HCT116 (cell line): ENCODE results near the gene SPRR2D. TPM values are rescaled to one million over a fixed set of nuclear protein-coding genes. Genes with fewer than 3 reads are reported as not detected.

ENCODE experiments used
- ATAC-seq: fragments of 200-7000 bp; cut with Tn5 transposase; 2 replicates; pipeline ENCODE4 v1.9.1; 2020; ENCODE audit warnings: mild to moderate bottlenecking, moderate library complexity
- BruUV-seq: library from RNA; stranded (reverse); fragments of 400-500 nt; replicated peaks from 2 replicates; lab custom pipeline; 2021; lab: Mats Ljungman, UMichigan
- CTCF ChIA-PET: fragments of 300-600 bp; sonication (Branson Sonifier 250); formaldehyde crosslinking; loops from one replicate; lab custom pipeline; 2021; ENCODE audit warnings: antibody characterized with exemption; lab: Charles Lee
- POLR2A ChIA-PET: fragments of 300-600, 350-600 bp; sonication (Branson Sonifier 250); formaldehyde crosslinking; loops from one replicate; lab custom pipeline; 2021; ENCODE audit warnings: antibody characterized with exemption; lab: Charles Lee
- RAD21 ChIA-PET, 2 experiments: fragments of 300-600 bp; sonication (Branson Sonifier 250); formaldehyde crosslinking; loops; one replicate each; lab custom pipeline; 2023; ENCODE audit warnings: low total read pairs in 2 of 2; ENCODE audit not compliant: uncharacterized antibody in 2 of 2, unreplicated experiment in 2 of 2, low non-redundant PET in 1 of 2; lab: Charles Lee
- DNase-seq: peaks from one replicate; pipeline ENCODE4 v3.0.0-alpha.2; 2010; ENCODE audit warnings: low read depth, low spot score
- H2AFZ ChIP-seq: fragments of 200-600 bp; shearing (Covaris generic), sonication (generic); 2 replicates; pipeline ENCODE4 v1.6.1; 2017; ENCODE audit warnings: low read depth, mixed run types, mixed read lengths, antibody characterized with exemption, low read length; ENCODE audit not compliant: poor library complexity, severe bottlenecking
- H3K27ac ChIP-seq: 2 replicates; pipeline ENCODE4 v1.5.1; 2012; ENCODE audit warnings: low read depth, low read length
- H3K27me3 ChIP-seq: fragments of 200-600 bp; sonication (generic); 2 replicates; pipeline ENCODE4 v1.6.1; 2016; ENCODE audit warnings: mixed run types, low read length, mixed read lengths; ENCODE audit not compliant: insufficient read depth
- H3K36me3 ChIP-seq, 2 experiments: fragments of 200-500 bp in 1 of 2; fragments of 200-600 bp in 1 of 2; sonication (Bioruptor generic) in 1 of 2; sonication (generic) in 1 of 2; 2 replicates each; pipeline versions ENCODE4 v1.5.1 to v1.6.1; 2014 to 2016; ENCODE audit warnings: low read length in 2 of 2, inconsistent platforms in 1 of 2, mixed read lengths in 1 of 2, mixed run types in 1 of 2; ENCODE audit not compliant: insufficient read depth in 2 of 2, control insufficient read depth in 1 of 2
- H3K4me1 ChIP-seq, 2 experiments: fragments of 200-600 bp in 1 of 2; sonication (generic) in 1 of 2; 2 replicates each; pipeline versions ENCODE4 v1.5.1 to v1.6.1; 2012 to 2017; ENCODE audit warnings: low read length in 2 of 2, inconsistent platforms in 1 of 2, mild to moderate bottlenecking in 1 of 2, mixed read lengths in 1 of 2, mixed run types in 1 of 2, moderate library complexity in 1 of 2; ENCODE audit not compliant: insufficient read depth in 2 of 2, control insufficient read depth in 1 of 2
- H3K4me2 ChIP-seq: fragments of 200-600 bp; sonication (generic); 2 replicates; pipeline ENCODE4 v1.6.1; 2017; ENCODE audit warnings: mixed run types, low read length, mixed read lengths
- H3K4me3 ChIP-seq, 2 experiments: fragments of 200-600 bp in 1 of 2; sonication (generic) in 1 of 2; replicated peaks in 1 of 2; 2 replicates each; pipeline ENCODE4 v1.5.1; 2011 to 2016; ENCODE audit warnings: low read length in 2 of 2, control low read depth in 1 of 2, low read depth in 1 of 2, mild to moderate bottlenecking in 1 of 2, mixed read lengths in 1 of 2, mixed run types in 1 of 2
- H3K79me2 ChIP-seq: fragments of 200-600 bp; sonication (generic); 2 replicates; pipeline ENCODE4 v1.6.1; 2017; ENCODE audit warnings: mild to moderate bottlenecking, mixed run types, low read length, moderate library complexity, mixed read lengths; ENCODE audit not compliant: insufficient read depth
- H3K9ac ChIP-seq: fragments of 200-600 bp; sonication (generic); 2 replicates; pipeline ENCODE4 v1.6.1; 2016; ENCODE audit warnings: low read length, mixed read lengths
- H3K9me2 ChIP-seq: fragments of 200-600 bp; sonication (generic), shearing (Covaris generic); 2 replicates; pipeline ENCODE4 v1.6.1; 2017; ENCODE audit warnings: mixed run types, mild to moderate bottlenecking, moderate library complexity; ENCODE audit not compliant: insufficient read depth
- H3K9me3 ChIP-seq, 2 experiments: fragments of 200-500 bp in 1 of 2; fragments of 200-600 bp in 1 of 2; sonication (Bioruptor generic) in 1 of 2; sonication (generic) in 1 of 2; 2 replicates each; pipeline ENCODE4 v1.6.1; 2014 to 2017; ENCODE audit warnings: low read length in 2 of 2, mixed read lengths in 2 of 2, inconsistent platforms in 1 of 2, low read depth in 1 of 2, mild to moderate bottlenecking in 1 of 2, mixed run types in 1 of 2, moderate library complexity in 1 of 2; ENCODE audit not compliant: control insufficient read depth in 1 of 2, insufficient read depth in 1 of 2
- H4K20me1 ChIP-seq: fragments of 200-600 bp; sonication (generic), shearing (Covaris generic); 2 replicates; pipeline ENCODE4 v1.6.1; 2017; ENCODE audit warnings: mixed run types, mild to moderate bottlenecking, moderate library complexity; ENCODE audit not compliant: insufficient read depth
- CBX3 ChIP-seq: IDR thresholded peaks from 2 replicates; pipeline ENCODE4 v1.6.1; 2012; ENCODE audit warnings: low read depth
- CEBPB ChIP-seq: IDR thresholded peaks from 2 replicates; pipeline ENCODE4 v1.6.1; 2012; ENCODE audit warnings: low read depth
- ELF1 ChIP-seq: IDR thresholded peaks from 2 replicates; pipeline ENCODE4 v1.6.1; 2012; ENCODE audit warnings: low read depth, borderline replicate concordance
- EZH2 ChIP-seq: fragments of 200-600 bp; sonication (generic); IDR thresholded peaks from 2 replicates; pipeline ENCODE4 v1.6.1; 2017; ENCODE audit warnings: antibody characterized with exemption, mixed run types
- JUND ChIP-seq: IDR thresholded peaks from 2 replicates; pipeline ENCODE4 v1.6.1; 2012
- POLR2A ChIP-seq: IDR thresholded peaks from 2 replicates; pipeline ENCODE4 v1.7.0; 2011; ENCODE audit warnings: borderline replicate concordance; ENCODE audit not compliant: insufficient read depth, insufficient read length; ENCODE audit errors: extremely low read depth
- POLR2AphosphoS5 ChIP-seq: IDR thresholded peaks from 2 replicates; pipeline ENCODE4 v1.6.1; 2011; ENCODE audit warnings: mild to moderate bottlenecking, low read depth, low read length, moderate library complexity
- RAD21 ChIP-seq: IDR thresholded peaks from 2 replicates; pipeline ENCODE4 v1.6.1; 2012; ENCODE audit warnings: low read depth, mild to moderate bottlenecking
- SP1 ChIP-seq: IDR thresholded peaks from 2 replicates; pipeline ENCODE4 v1.6.1; 2012; ENCODE audit warnings: low read depth
- SRF ChIP-seq: IDR thresholded peaks from 2 replicates; pipeline ENCODE4 v1.6.1; 2012; ENCODE audit warnings: low read depth
- TCF7L2 ChIP-seq: IDR thresholded peaks from 2 replicates; pipeline ENCODE4 v1.7.0; 2011; ENCODE audit warnings: borderline replicate concordance, inconsistent platforms; ENCODE audit not compliant: insufficient read depth, insufficient read length; ENCODE audit errors: extremely low read depth
- YY1 ChIP-seq: IDR thresholded peaks from 2 replicates; pipeline ENCODE4 v1.6.1; 2011; ENCODE audit warnings: low read length, low read depth, moderate library complexity, mild to moderate bottlenecking; ENCODE audit not compliant: insufficient replicate concordance; ENCODE audit errors: extremely low read depth
- ZFX ChIP-seq: fragments of 450-650 bp; IDR thresholded peaks from 2 replicates; pipeline ENCODE4 v1.6.1; 2017
- ZNF274 ChIP-seq: fragments of 200-500 bp; sonication (Bioruptor generic); IDR thresholded peaks from 2 replicates; pipeline ENCODE4 v1.6.1; 2014; ENCODE audit warnings: mild to moderate bottlenecking, low read depth, low read length, inconsistent platforms
- intact Hi-C: fragments of 100-400 bp; cut with micrococcal nuclease; formaldehyde crosslinking; loops from 2 replicates; pipeline ENCODE4 v1.10.0; 2022
- total RNA-seq: library from RNA; stranded (reverse); gene quantifications from one replicate; pipeline ENCODE4 v1.2.1, GENCODE V29; 2021; ENCODE audit not compliant: unreplicated experiment
- TF ChIP-seq, protein P1 (sequence below): IDR thresholded peaks from 2 replicates; pipeline ENCODE4 v1.6.1; 2011; ENCODE audit warnings: mild to moderate bottlenecking, low read length, moderate library complexity; ENCODE audit not compliant: insufficient replicate concordance; ENCODE audit errors: extremely low read depth
- TF ChIP-seq, protein P2 (sequence below): IDR thresholded peaks from 2 replicates; pipeline ENCODE4 v1.6.1; 2012; ENCODE audit warnings: low read depth
- TF ChIP-seq, protein P3 (sequence below), 3 experiments: fragments of 200-600 bp in 1 of 3; sonication (generic) in 1 of 3; IDR thresholded peaks in 2 of 3; conservative IDR thresholded peaks in 1 of 3; 2 replicates each; pipeline ENCODE4 v1.5.1; 2012 to 2017; ENCODE audit warnings: low read depth in 2 of 3, low read length in 2 of 3, antibody characterized with exemption in 1 of 3, borderline replicate concordance in 1 of 3, control low read depth in 1 of 3, mild to moderate bottlenecking in 1 of 3, mixed read lengths in 1 of 3, mixed run types in 1 of 3, moderate library complexity in 1 of 3; ENCODE audit not compliant: insufficient read depth in 1 of 3
- TF ChIP-seq, protein P4 (sequence below): IDR thresholded peaks from 2 replicates; pipeline ENCODE4 v1.6.1; 2012
- TF ChIP-seq, protein P5 (sequence below): IDR thresholded peaks from 2 replicates; pipeline ENCODE4 v1.6.1; 2012

The SPRR2D gene
- total RNA-seq, 1 experiment from 2014 or later = 6.9 TPM

DNA sequence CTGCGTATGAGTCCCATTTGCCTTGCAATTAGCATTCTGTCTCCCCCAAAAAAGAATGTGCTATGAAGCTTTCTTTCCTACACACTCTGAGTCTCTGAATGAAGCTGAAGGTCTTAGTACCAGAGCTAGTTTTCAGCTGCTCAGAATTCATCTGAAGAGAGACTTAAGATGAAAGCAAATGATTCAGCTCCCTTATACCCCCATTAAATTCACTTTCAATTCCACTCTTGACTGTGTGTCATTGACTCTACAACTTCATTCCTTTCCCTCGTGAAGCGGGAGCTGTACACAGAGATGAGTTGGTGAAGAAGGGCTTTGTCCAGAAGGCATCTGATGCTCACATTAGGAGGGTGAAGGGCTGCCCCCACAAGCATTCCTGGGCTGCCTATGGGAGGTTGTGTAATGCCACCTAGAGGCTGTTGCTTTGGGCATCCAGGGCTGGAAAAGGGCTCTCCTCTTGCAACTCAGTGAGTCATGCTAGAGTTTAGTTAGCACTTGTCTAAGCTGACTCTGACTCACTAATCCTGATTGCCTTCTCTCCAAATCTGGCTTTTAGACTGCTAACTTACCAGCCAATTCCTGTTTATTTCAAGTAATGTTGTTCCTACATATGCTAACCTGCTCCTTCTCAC lies 8.1 kb downstream of the SPRR2D start:
- intact Hi-C loops = loop anchor here (5.0 kb wide), 2 partner anchors 160 to 380 kb away; no protein-coding TSS in a partner anchor
- no peaks in the 10 kb centered on the region for H3K79me2 ChIP-seq
- H3K9ac ChIP-seq = no peak overlapping the region
- ChIA-PET POLR2A (no interaction called here), RAD21 (interaction anchor here (0.6 kb wide), 2 partner anchors 113 to 115 kb away, joined by 3 read pairs; no protein-coding TSS in a partner anchor), CTCF (interaction anchor here (1.1 kb wide), 1 partner anchor 160 kb away, joined by 3 read pairs; no protein-coding TSS in a partner anchor)
- H3K9me3 ChIP-seq = no peaks in the 10 kb centered on the region
- no peaks in the 10 kb centered on the region for H3K36me3 ChIP-seq
- H2AFZ ChIP-seq = no peak overlapping the region
- H3K4me1 ChIP-seq = peaks cover 0 to 6% of the 10 kb centered on the region in 2 experiments; a peak in 1 of 4 replicates
- ATAC-seq (peak; percentile 98), DNase-seq (peak; percentile 36)
- no peak overlapping the region for H3K4me3 ChIP-seq
- no TSS peak for BruUV-seq
- H3K4me2 ChIP-seq = no peak overlapping the region
- H3K9me2 ChIP-seq = no peaks in the 10 kb centered on the region
- H4K20me1 ChIP-seq = no peaks in the 10 kb centered on the region
- no peak overlapping the region for H3K27ac ChIP-seq
- peaks cover 7% of the 10 kb centered on the region for H3K27me3 ChIP-seq
- TF ChIP-seq EZH2 = no peak
- TF ChIP-seq SRF = 0 out of 2 replicates have a peak, but pooled peaks have one; percentile 18
- TF ChIP-seq, protein P1, sequence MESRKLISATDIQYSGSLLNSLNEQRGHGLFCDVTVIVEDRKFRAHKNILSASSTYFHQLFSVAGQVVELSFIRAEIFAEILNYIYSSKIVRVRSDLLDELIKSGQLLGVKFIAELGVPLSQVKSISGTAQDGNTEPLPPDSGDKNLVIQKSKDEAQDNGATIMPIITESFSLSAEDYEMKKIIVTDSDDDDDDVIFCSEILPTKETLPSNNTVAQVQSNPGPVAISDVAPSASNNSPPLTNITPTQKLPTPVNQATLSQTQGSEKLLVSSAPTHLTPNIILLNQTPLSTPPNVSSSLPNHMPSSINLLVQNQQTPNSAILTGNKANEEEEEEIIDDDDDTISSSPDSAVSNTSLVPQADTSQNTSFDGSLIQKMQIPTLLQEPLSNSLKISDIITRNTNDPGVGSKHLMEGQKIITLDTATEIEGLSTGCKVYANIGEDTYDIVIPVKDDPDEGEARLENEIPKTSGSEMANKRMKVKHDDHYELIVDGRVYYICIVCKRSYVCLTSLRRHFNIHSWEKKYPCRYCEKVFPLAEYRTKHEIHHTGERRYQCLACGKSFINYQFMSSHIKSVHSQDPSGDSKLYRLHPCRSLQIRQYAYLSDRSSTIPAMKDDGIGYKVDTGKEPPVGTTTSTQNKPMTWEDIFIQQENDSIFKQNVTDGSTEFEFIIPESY = no peak
- no peak for TF ChIP-seq TCF7L2
- no peak for TF ChIP-seq SP1
- TF ChIP-seq ELF1 = no peak
- TF ChIP-seq POLR2A = no peak
- no peak for TF ChIP-seq YY1
- no peak for TF ChIP-seq ZNF274
- no peak for TF ChIP-seq JUND
- no peak for TF ChIP-seq CBX3
- peak; percentile 65 for TF ChIP-seq RAD21
- TF ChIP-seq POLR2AphosphoS5 = no peak
- TF ChIP-seq, protein P2, sequence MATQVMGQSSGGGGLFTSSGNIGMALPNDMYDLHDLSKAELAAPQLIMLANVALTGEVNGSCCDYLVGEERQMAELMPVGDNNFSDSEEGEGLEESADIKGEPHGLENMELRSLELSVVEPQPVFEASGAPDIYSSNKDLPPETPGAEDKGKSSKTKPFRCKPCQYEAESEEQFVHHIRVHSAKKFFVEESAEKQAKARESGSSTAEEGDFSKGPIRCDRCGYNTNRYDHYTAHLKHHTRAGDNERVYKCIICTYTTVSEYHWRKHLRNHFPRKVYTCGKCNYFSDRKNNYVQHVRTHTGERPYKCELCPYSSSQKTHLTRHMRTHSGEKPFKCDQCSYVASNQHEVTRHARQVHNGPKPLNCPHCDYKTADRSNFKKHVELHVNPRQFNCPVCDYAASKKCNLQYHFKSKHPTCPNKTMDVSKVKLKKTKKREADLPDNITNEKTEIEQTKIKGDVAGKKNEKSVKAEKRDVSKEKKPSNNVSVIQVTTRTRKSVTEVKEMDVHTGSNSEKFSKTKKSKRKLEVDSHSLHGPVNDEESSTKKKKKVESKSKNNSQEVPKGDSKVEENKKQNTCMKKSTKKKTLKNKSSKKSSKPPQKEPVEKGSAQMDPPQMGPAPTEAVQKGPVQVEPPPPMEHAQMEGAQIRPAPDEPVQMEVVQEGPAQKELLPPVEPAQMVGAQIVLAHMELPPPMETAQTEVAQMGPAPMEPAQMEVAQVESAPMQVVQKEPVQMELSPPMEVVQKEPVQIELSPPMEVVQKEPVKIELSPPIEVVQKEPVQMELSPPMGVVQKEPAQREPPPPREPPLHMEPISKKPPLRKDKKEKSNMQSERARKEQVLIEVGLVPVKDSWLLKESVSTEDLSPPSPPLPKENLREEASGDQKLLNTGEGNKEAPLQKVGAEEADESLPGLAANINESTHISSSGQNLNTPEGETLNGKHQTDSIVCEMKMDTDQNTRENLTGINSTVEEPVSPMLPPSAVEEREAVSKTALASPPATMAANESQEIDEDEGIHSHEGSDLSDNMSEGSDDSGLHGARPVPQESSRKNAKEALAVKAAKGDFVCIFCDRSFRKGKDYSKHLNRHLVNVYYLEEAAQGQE = no peak
- TF ChIP-seq CEBPB = peak; percentile 50
- TF ChIP-seq, protein P3, sequence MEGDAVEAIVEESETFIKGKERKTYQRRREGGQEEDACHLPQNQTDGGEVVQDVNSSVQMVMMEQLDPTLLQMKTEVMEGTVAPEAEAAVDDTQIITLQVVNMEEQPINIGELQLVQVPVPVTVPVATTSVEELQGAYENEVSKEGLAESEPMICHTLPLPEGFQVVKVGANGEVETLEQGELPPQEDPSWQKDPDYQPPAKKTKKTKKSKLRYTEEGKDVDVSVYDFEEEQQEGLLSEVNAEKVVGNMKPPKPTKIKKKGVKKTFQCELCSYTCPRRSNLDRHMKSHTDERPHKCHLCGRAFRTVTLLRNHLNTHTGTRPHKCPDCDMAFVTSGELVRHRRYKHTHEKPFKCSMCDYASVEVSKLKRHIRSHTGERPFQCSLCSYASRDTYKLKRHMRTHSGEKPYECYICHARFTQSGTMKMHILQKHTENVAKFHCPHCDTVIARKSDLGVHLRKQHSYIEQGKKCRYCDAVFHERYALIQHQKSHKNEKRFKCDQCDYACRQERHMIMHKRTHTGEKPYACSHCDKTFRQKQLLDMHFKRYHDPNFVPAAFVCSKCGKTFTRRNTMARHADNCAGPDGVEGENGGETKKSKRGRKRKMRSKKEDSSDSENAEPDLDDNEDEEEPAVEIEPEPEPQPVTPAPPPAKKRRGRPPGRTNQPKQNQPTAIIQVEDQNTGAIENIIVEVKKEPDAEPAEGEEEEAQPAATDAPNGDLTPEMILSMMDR (IDR thresholded peaks at IDR 0.05 in 2 of 3, conservative IDR thresholded peaks at IDR 0.05 in 1 of 3; ENCODE audit: borderline replicate concordance in 1 of 3, insufficient read depth in 1 of 3, low read depth in 2 of 3, low read length in 2 of 3) = peak; percentile 37 to 56 (median 53); a peak in 5 of 6 replicates
- TF ChIP-seq ZFX = no peak
- TF ChIP-seq, protein P4, sequence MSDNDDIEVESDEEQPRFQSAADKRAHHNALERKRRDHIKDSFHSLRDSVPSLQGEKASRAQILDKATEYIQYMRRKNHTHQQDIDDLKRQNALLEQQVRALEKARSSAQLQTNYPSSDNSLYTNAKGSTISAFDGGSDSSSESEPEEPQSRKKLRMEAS = no peak
- TF ChIP-seq, protein P5, sequence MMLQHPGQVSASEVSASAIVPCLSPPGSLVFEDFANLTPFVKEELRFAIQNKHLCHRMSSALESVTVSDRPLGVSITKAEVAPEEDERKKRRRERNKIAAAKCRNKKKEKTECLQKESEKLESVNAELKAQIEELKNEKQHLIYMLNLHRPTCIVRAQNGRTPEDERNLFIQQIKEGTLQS = no peak
